GM19397 (cell line): ENCODE results near the gene RPH3AL.
"Not testable (repeated sequence)": the region's sequence is repeated elsewhere in the genome, so short reads cannot be mapped to it uniquely, and the experiment has no call there.

ENCODE experiments used
- ATAC-seq: cut with Tn5 transposase; IDR thresholded peaks from one replicate; pipeline ENCODE4 v1.9.1; 2021; ENCODE audit warnings: mild to moderate bottlenecking, moderate library complexity; ENCODE audit not compliant: unreplicated experiment

Gene RPH3AL

DNA sequence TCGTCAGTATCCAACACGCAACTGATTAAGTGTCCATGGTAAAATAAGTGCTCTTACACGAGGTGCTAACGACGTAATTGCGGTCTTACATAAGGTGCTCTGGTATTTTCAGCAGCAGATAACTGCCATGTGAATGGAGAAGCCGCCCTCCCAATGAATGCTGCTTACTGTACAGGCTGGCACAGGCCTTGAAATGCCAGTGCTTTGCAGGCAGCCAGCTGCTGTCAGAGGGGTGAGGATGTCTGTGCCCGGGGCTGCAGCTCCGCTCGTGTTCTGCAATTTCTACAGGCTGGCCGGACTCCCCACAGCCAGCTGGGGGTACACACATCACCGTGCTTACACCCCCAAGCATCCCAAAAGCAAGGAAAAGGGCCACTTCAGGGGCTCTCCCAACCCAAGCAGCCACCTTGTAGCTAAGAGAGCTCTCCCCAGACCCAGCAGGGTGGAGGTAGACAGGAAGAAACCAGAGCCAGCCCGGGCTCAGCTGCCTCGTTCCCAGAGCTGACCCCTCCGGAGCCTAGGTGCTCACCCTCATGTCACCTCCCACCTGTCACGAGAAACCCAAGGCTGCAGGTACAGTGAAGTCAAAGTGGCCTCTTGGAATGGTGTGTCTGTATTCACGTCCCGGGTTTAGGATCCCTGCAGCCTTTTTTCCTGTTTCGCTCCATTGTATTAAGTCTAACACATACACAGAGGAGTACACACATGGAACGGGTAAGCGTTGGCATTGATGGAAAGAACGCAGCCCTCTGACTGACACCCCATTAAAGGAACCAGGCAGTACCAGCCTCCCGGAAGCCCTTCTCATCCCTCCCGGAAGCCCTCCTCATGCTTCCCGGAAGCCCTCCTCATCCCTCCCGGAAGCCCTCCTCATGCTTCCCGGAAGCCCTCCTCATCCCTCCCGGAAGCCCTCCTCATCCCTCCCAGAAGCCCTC is 27.2 kb upstream of the RPH3AL start:
- no peak for ATAC-seq

DNA sequence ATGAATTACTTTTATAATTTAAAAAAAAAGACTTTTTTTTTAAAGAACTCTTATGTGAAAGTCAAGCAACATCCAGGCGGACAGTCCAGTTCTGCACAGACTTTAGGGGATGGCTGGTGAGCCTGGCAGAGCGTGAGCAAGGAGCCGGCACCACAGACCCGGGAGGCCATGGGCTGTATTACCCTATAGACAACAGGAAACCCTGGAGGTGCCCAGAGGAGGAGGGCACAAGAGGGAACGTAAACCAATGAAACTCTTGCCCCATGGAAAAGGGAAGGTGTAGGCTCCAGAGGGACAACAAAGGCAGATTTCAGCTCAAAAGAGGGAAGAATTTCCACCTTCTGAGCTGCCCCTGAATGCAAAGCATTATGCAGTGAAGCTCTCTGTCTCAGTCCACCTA is 25.5 kb upstream of the RPH3AL start:
- ATAC-seq, result no peak

DNA sequence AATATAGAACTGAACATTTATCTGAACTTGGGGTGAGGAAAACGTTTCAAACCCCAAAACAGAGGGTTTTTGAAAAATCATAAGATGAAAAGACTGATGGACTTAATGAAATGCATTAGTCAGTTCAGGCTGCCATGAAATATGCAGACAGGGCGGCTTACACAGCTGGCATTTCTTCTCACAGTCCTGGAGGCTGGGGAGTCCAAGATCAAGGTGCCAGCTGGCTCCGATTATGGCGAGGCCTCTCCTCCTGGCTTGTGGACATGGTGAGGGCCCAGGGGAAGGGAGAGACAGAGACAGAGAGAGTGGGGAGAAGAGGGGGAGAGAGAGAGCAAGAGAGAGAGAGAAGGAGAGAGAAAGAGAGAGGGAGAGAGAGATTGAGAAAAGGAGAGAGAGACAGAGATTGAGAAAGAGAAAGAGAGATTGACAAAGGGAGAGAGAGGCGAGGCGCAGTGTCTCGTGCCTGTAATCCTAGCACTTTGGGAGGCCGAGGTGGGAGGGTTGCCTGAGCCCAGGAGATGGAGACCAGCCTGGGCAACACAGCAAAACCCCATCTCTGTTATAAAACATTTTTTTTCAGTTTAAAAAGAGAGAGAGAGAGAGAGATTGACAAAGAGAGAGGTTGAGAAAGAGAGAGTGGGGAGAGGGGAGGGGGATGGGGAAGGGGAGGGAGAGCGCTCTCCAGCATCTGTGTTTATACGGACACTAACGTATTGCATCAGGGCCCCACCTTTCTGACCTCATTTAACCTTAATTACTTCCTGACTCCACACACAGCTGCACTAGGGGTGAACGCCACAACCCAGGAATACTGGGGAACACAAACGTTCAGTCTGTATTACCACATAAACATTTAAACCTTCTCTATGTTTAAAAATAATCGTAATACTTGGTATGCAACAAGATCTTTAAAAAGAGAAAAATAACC is 24.6 kb upstream of the RPH3AL start:
- ATAC-seq, result no peak

DNA sequence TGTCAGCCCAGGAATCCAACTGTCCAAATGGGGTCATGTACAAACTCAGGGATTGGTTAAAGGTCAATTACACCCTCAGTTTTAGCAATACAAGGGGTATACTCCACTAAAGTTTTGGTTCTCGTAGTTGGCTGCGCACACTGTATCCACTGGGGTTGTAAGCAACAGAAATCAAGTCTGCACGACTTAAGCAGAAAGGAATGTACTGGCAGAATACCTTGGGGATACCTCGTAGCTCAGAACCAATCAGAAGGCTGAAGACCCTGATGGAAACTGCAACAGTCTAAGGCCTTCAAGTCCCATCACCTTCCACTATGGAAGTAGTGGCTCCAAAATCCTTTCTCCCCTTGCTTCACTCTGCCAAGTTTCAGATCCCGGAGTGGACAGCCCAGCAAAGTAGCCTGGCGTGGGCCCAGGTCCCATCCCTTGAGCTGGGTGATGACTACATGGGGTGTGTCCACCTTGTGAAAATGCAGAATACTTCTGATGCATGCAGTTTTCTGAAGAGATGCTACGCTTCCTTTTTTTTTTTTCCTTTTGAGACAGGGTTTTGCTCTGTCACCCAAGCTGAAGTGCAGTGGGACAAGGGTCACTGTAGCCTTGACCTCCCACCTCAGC is 21.1 kb upstream of the RPH3AL start:
- no peak for ATAC-seq

DNA sequence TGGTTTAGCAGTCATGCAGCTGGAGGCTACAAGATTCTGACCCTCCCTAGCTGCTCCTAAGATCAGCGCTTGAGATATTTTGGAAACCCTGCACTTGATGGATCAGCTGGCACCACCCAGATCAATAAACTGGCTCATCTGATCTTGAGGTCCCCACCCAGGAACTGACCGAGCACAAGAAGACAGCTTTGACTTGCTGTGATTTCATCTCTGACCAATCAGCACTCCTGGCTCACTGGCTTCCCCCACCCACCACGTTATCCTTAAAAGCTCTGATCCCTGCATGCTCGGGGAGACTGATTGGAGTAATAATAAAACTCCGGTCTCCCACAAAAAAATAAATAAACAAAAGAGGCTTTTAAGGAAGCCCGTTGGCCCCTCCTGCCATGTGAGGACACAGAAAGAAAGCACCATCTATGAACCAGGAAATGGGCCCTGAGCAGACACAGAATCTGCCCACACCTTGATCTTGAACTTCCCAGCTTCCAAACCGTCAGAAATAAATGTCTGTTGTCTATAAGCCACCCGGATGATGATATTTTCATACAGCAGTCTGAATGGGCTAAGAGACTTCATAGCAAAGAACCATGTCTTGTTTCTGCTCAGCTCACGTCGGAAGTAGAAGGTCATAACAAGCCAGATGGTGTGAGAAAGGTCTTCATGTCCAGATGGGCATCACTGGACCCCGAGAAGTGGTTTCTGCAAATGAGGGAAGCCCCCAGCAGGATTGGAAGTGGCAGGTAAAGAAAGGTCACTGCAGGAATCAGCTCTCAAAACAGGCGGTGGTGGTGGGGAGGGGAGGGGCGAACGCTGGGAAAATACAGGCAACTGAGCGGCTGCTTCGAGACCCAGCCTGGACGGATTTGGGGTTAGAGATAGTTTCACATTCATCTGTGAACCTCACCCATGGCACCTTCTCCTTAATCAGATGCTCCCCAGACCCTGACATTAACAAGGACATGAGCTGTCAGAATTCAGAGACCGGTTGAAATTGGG is 19.8 kb upstream of the RPH3AL start:
- ATAC-seq, result no peak

DNA sequence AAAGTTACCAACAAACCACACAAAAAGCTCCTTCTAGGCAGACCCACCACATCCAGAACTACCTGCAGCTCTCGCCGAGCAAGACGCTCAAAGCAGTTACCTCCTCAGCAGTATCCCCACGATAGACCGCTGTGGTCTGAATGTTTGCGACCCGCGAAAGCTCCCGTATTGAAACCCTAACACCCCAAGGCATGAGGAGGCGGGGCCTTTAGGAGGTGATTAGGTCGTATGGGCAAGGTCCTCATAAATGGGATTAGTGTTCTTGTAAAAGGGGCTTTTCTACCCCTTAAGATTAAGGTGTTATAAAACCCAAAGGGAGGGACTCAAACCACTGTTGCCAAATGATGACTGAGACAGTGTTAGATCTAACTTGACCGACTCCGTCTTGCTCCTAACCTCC is 19.0 kb upstream of the RPH3AL start:
- ATAC-seq, result no peak

DNA sequence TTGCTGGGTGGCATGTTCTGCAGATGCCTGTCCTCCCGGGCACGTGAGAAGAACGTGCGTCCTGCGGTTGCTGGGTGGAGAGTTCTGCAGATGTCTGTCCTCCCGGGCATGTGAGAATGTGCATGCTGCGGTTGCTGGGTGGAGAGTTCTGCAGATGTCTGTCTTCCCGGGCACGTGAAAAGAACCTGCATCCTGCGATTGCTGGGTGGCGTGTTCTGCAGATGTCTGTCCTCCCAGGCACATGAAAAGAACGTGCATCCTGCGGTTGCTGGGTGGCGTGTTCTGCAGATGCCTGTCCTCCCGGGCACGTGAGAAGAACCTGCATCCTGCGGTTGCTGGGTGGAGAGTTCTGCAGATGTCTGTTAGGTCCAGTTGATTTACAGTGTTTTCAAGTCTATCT is 15.0 kb upstream of the RPH3AL start:
- not testable (repeated sequence) for ATAC-seq

DNA sequence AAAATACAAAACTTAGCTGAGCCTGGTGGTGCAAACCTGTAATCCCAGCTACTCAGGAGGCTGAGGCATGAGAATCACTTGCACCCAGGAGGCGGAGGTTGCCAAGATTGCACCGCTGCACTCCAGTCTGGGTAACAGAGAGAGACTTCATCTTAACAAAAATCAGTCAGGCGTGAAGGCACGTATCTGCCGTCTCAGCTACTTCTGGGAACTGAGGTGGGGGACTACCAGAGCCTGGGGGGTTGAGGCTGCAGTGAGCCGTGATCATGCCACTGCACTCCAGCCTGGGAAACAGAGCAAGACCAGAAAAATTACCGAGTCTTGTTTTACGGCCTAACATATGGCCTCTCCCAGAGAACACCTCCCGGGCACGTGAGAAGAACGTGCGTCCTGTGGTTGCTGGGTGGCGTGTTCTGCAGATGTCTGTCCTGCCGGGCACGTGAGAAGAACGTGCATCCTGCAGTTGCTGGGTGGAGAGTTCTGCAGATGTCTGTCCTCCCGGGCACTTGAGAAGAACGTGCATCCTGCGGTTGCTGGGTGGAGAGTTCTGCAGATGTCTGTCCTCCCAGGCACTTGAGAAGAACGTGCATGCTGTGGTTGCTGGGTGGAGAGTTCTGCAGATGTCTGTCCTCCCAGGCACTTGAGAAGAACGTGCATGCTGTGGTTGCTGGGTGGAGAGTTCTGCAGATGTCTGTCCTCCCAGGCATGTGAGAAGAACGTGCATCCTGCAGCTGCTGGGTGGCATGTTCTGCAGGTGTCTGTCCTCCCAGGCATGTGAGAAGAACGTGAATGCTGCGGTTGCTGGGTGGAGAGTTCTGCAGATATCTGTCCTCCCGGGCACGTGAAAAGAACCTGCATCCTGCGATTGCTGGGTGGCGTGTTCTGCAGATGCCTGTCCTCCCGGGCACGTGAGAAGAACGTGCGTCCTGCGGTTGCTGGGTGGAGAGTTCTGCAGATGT is 14.3 kb upstream of the RPH3AL start:
- ATAC-seq, result not testable (repeated sequence)

DNA sequence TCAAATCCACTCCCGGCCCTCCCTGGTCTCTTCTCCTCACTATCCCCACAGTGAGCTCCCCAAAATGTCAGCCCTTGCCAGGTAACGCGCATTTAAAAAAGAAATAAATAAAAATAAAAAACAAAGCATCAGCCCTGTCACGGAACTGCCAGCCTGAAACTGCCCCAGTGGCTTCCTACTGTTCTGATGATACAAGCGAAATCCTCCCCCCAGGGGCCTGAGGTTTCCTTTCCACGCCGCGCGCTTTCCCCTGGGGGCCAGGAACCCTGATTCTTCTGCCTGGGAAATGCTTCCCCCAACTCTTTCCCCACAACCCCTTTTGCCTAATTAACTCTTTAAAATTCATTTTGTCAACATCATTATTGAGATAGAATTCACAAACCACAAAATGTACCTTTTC is 12.2 kb upstream of the RPH3AL start:
- no peak for ATAC-seq

DNA sequence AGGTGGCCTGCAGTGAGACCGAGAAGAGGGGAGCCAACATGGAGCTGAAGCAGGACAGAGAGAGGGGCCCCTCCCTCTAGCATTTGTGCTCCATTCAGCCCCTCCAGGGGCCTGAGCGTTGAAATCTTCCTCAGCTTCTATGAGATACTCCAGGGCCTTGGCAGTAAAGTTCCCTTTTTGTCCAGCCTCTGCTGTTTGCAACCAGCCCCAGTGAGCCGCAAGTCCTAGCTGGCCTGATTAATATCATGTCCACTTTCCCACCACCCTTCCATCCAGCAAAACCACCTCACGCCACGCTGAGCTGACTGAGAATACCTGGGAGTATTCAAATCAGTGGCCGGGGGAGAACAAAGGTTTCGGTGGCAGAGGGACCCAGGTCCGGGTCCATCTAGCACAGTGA is 11.7 kb upstream of the RPH3AL start:
- no peak for ATAC-seq

DNA sequence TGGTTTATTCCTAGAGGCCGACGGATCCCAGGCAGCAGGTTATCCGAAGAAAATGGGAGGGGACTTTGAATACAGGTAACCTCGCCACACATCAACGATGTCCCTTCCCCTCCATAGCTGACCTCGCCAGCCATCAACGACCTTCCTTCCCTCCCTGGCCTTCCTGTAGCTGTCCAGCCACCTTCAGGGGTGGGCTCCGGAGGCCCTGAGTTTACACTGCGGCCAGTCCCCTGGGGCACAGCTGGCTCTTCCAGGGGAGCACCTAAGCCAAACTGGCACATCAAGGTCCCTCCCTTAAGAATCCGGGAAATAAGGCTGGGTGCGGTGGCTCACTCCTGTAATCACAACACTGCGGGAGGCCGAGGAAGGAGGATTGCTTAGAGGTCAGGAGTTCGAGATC is 10.1 kb upstream of the RPH3AL start:
- ATAC-seq, result no peak

DNA sequence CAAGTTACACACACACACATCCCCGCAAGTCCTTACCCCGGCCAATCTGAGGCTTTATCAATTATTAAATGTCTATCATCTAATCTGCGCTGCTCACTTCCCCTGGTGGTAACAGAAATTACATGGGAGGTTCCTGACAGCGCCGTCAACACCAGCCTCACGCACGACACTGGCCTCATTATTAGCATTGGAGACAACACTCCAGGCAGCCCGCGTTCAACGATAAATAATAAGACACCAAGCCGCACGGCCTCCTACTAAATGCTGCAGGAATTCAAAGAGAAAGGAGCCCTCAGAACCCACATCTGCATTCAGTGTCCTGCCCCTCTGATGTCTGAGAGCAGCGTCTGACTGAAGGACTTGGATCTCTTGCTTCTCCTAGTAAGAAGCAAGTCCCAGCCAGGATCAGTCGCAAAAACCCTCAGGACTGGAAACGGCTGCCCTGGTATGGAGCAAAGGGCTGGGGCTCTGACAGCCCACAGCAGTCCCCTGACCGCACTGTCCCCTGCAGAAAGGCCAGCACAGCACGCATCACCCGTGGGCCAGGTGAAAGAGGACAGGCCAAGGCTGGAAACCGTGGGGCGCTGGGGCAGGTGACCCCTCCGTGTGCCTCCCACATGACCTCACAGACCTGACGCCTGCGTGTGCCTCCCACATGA is 7.6 kb upstream of the RPH3AL start:
- ATAC-seq, result no peak

DNA sequence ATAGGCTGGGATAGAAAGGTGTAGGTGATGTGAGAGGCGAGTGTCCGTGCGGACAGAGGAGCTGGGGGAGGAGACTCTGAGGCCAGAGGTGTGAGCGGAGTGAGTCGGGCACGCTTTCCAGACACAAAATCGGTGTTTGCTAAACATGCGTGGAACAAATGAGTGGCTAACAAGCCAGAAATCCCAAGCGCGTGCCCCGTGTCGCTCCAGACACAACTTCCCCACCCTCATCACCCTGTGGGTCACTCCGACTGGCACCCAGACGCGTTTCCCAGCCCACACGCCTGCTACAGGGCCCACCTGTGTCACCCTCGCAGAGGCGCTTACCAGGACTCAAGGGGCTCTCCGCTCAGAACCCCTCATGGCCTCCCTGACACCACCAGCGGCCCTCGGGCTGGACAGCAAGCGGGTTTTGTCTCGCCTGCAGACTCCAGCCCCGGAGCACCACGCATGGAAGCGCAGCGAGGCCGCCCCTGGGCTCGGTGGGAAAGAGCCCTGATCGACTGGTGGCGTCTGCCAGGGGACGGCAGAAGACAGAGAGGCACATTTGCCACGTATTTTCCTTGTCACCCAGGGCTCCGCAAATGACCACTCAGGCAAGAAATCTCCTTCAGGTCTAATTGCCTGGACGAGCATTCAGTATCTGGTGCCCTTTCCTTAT is 6.0 kb upstream of the RPH3AL start:
- no peak for ATAC-seq

DNA sequence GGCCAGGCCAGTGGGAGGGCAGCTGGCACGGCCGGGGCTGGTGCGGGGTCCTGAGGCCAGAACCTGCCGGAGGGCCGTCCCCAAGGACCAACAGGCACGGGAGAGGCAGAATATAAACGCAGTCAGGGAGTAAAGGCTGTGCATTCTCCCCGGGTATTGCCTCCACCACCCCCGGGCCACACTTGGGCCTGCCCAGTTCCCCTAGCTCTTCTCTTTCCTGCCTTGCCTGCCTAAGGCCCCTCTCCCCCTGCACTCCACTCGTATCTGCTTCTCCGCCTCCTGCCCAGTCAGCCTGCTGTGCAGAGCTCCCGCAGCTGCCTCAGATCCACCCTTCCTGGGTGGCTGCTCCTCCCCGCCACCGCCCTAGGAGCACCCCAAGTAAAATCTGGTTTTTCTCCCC is 5.0 kb upstream of the RPH3AL start:
- ATAC-seq, result no peak

DNA sequence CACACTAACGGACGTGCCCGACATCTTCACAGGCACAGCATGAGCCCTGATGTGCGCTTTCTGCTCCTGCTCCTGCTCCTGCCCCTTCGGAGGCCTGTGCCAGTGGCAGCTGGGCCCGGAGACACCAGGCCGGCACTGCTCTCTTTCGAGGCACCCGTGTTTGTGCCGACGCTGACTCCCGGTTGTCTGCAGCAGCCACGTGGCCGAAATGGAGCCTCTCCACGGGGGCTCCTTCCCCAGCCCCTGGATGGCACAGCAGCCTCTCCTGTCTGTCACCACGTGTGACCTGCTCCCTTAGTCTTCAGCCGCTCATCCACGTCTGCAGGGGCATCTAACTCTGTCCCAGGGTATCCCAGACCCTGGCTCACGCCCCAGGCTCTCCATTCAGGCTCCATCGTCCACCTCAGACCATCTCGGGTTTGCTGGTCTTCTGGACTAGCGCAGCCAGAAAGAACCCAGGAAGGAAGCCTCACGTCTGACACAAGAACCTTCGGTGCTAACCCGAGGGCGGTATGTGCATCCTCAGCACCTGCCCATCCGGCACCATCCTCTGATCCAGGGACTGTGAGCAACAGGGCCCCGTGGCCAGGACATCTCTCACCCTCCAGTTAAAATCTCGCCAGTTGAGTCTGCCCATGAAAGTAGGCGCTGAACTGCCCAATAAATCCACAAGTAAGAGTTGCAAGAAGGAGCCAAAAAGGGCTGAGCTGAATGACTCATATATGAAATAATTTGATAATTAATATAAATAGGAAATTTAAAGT is 4.2 kb upstream of the RPH3AL start:
- no peak for ATAC-seq

DNA sequence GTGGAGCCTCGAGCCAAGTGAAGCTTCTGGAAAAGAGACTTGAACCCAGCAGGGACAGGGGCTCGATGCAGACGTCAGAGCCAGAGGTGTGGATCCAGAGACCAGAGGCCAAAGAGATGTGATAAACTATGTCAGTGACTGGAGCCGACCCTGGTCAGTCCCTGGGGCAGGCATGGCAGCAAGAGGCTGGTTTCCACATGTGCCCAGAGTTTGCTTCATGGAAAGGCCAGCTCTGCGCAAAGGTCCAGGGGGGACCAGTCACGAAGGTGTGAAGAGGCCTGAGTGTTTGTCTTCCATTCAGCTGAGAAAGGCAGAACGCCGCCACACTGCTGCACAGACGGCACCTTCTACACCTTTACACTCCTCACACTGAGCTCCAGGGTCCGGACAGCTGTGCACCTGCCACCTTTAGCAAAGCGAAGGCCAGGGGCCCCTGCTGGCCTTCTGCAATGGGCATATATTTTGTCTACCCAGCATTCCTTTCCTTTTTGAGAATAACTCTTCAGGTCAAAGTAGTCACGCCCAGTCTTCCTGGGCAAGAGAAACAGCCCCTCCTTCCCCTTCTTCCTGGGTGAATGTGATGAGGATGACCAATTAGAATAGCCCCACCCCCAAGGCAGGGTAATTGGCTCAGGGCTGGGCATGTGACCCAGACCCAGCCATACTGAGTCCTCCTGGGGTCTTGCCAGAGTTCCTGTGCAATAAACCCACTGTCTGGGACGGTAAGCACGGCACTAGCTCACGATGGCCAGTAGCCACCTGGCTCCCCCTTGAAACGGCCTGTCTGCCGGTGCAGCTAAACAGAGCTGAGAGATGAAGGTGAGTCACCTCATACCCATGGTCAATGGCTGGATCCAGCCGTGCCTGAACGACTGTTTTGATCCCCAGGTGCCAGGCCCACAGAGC is 2.3 kb upstream of the RPH3AL start:
- no peak for ATAC-seq
